Anterior cingulate cortex (tissue), 58 donors: ENCODE data around the gene TPM2.
"Not testable (repeated sequence)": the region's sequence is repeated elsewhere in the genome, so short reads cannot be mapped to it uniquely, and the experiment has no call there.

Source experiments
- DNase-seq, 58 donors: peaks; one replicate each; lab custom pipeline; 2025; lab: John Stamatoyannopoulos, UW

The TPM2 gene

GRCh38 chr9:35658137-35658967 is 31.4 kb downstream of the TPM2 start, which contains the start of gene CCDC107:
CCDC107 (plus strand) TSS chr9:35658292; CDS start chr9:35658380, 88 bp downstream.
- DNase-seq = peak in 57 of 58 donors; percentile 30 to 93 (median 78)

DNA sequence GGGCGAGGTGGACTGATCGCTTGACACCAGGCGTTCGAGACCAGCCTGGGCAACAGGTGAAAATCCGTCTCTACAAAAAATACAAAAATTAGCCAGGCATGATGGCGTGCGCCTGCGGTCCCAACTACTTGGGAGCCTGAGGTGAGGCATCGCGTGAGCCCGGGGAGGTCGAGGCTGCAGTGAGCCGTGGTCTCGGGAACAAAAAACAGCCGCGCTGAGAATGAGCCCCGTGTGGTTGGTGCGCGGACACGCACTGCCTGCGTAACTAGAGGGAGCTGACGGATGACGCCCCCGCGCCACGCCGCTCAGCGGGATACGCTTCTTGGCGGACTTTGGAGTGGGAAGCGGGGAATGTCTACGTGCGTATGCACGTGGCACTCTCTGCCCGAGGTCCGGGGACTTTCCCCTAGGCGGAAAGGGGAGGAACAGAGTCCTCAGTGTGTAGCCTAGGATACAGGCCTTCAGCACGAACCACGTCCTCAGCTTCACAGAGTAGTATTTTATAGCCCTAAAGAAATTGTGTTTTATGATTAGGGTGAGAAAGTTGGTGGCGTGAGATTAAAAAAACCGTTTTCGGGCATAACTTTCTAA is 32.1 kb downstream of the TPM2 start, which contains the start of gene RMRP:
RMRP (minus strand) TSS at position 474 of the 591 bp plus-strand sequence.
- peak; percentile 55 to 99 (median 95) for DNase-seq

DNA sequence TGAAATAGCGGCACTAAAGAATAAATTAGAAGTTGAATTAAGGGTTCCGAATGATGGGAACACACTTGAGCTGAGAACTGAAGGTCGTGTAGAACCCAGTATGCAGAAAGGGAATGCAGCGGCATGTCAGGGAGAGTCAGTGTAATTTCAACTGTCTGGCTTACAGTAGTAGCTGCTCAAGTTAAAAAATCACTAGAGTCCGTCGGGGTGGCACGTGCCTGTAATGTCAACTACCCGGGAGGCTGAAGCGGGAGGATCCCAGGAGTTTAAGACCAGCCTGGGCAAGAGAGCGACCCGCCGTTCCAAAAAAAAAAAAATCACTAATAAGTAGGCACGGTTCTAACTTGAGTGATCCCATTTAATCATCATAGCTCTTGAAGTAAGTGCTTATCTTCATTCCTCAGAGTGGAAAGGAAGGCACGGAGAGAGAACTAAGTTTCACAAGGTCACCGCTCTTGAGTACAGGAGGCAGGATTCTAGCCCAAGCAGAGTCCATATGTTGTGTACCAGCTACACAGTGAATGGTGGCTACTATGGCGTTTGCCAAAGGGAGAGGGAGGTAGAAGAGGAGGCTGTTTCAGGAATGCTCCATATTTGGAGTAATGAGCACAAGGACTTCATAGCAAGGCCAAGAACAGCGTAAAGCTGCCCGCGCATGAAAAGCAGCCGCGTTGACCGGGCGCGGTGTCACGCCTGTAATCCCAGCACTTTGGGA is 32.7 kb downstream of the TPM2 start:
- peak in 5 of 58 donors; percentile 18 to 76 (median 54) for DNase-seq

- DNase-seq = no peak
Observed at GRCh38 chr9:35656348-35656747, 33.4 kb downstream of the TPM2 start.

DNA sequence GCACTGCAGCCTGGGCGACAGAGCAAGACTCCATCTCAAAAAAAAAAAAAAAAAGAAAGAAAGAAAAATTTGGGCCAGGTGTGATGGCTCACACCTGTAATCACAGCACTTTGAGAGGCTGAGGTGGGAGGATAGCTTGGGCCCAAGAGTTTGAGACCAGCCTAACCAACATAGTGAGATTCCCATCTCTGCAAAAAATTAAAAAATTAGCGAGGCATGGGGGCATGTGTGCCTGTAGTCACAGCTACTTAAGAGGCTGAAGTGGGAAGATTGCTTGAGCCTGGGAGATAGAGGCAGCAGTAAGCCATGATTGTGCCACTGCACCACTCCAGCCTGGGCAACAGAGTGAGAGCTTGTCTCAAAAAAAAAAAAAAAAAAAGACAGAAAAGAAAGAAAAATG is 36.1 kb downstream of the TPM2 start:
- DNase-seq = no peak

DNA sequence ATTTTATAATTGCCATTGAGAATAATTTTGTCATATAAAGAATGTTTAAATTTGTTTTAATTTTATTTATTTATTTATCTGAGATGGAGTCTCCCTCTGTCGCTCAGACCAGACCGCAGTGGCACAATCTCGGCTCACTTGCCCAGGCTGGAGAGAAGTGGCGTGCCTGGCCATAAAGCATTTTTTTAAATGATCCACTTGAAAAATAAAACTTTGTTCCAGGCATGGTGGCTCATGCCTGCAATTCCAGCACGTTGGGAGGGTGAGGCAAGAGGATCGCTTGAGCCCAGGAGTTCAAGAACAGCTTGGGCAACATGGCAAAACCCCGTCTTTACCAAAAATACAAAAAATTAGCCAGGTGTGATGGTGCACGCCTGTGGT is 36.9 kb downstream of the TPM2 start:
- no peak for DNase-seq

DNA sequence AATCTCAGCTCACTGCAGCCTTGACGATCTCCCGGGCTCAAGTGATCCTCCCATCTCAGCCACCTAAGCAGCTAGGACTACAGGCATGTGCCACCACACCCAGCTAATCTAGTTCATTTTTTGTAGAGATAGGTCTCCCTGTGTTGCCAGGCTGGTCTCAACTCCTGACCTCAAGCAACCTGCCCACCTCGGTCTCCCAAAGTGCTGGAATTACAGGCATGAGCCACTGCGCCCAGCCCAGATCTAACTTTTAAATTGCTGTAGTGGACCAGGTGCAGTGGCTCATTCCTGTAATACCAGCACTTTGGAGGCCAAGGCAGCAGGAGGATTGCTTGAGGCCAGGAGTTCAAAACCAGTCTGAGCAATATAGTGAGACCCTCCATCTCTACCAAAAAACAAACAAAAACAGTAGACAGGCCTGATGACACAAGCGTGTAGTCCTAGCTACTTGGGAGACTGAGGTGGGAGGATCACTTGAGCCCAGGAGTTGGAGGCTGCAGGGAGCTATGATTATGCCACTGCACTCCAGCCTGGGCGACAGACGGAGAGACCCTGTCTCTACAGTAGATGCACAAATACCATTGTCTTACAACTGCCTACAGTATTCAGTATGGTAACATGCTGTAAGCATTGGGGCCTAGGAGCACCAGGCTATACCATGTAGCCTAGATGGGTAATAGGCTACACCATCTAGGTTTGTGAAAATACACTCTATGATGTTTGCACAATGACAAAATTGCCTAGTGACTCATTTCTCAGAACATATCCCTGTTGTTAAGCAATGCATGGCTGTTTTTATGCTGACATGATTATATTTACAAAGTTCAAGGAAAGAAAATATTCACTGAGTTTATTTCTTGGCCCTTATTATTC is 37.5 kb downstream of the TPM2 start:
- no peak for DNase-seq

DNA sequence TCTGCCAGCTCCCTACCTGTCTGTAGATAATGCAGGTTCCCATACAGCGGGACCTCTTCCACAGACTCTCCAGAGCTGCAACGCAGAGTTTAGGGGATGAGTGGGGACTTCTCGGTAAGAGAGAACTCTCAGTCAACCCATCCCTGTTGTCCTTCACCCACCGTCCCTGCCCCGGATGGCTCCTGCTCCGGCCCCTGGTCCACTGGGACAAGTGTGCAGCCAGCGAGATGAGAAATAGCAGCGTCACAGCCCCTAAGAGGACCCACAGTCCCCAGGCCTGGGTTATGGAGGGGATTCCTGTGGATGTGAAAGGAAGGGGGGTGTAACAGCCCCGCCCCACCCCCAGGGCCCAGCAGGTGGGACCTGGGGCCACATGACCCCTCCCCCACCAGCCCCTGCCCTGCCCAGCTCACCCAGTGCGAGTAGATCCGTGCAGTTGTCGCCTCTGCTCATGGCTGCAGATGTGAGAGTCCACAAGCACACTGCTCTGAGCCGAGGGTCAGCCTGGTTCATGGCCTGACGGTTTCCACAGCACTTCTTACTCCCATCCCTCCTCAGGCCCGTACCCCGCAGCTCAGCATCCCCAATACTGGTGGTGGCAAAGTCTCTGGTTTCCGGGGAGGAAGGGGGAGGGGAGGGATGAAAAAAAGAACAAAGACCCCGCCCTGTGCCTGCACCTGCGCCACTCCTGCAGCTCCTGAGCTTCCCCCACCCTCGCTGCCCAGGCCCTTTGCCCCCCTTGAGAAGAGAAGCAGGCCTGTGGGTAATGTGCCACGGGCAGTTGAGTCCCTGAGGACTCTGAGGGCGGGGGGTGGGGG is 39.2 kb downstream of the TPM2 start, which contains the start of gene SIT1:
SIT1 (minus strand) TSS at position 591 of the 818 bp plus-strand sequence; CDS start at position 513, 78 bp downstream.
- no peak for DNase-seq

DNA sequence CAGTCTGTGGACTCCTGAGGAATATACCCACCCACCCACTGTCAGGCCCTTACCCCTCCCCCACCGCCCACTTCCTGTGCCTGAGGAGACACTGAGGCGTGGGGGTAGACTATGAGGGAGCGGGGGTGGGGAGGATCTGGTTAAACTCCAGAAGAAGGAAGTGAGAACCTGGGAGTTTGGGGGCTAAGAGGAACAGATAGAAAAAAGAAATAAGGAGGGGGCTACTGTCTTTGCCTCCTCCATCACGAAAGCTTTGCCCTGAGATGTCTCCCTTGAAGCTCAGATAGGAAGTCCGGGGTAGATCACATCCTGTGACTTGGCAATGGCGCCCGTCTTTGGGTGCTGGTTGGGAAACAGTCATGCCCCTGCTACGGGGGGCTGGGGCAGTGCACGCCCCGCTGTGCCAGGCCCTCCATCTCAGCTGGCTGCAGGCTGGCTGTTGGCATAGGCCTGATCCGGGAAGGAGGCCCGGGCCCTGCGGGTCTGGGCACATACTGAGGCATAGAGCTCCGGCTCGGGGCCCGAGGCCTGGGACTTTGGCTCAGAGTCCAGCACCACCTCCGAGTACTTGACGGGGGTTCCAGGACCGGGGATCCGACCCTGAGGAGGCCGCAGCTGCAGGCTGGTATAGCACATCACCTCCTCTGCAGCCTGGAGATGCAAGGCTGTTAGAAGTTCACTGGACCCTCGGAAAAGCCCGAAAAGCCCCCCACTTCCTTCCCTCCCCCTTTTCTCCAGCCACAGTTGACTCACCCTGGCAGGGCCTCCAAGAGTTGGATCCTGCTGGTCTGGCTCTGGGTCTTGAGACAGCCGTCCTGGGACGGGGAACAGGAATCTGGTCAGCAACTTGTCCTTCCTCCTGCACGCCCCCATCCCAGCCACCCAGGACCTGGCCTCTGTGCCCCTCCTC is 40.0 kb downstream of the TPM2 start:
- peak in 15 of 58 donors; percentile 2 to 64 (median 13) for DNase-seq

GRCh38 chr9:35646533-35647265 is 43.0 kb downstream of the TPM2 start:
- DNase-seq = peak in 57 of 58 donors; percentile 47 to 93 (median 83)

DNA sequence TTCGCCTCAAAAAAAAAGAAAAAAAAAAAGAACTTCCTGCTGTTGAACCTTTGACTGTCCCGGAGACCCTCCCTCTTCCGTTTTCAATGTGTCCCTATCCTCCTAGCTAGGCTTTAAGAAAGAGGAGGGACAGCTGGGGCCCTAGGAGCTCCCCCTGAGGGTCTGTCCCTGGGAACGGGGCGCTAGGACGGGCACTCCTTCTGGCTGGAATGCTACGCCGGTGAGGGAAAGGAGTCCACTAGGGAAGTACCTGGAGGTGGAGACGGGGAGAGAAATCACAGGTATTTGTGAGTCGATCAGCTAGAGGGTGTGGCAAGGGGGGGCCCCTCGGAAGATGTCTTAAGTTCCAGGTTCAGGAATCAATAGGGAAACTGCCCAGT is 43.6 kb downstream of the TPM2 start:
- DNase-seq = peak in 3 of 58 donors; percentile 20 to 55 (median 40)

- DNase-seq = not testable (repeated sequence)
Observed at GRCh38 chr9:35645736-35646135, 44.0 kb downstream of the TPM2 start.

- DNase-seq = no peak
Observed at GRCh38 chr9:35643046-35643445, 46.7 kb downstream of the TPM2 start.

GRCh38 chr9:35641478-35641877 is 48.2 kb downstream of the TPM2 start:
- DNase-seq = not testable (repeated sequence)

- DNase-seq = not testable (repeated sequence)
Observed at GRCh38 chr9:35640431-35640830, 49.3 kb downstream of the TPM2 start.

DNA sequence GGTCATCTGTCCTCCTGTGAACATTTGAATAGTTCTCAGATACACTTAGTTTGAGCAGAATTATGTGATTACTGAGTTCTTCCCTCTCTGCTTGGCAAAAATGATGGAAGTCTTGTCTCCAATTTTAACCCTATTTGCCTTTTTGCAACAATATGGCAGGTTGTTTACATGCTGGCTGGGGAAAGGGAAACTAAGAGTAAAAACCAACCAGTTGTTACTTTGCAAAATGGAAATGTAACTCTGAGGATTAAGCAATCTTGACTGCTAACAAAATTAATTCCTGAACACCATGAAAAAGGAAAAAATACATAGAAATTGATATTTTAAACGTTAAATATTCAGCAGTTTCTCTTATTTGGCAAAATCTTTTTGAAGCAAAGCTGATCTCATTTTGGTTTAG is 50.1 kb downstream of the TPM2 start:
- DNase-seq = no peak

DNA sequence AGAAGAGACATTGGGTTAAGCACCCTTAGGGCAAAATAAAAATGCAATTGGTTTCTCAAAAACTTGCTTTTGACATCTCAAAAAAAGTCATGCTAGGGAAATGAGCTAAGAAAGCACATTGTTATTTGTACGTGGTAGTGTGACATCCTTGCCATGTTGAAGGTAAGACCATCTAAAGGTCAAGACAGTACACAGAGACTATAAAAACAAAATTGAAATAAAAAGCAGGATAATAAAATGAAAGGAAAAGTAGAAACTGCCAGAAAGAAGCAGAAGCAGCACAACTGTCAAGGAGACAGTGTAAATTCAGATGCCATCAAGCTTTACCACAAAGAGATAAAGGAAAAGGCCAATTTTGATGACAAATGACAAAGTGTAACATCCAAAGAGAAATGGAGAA is 50.5 kb downstream of the TPM2 start:
- not testable (repeated sequence) for DNase-seq
